Effector CD4-positive, alpha-beta T cell (primary cell): ENCODE results near the gene PANX1.

Experiments
- DNase-seq: peaks from one replicate; pipeline ENCODE4 v3.0.0-alpha.2; 2020

Gene PANX1

GRCh38 chr11:94129512-94130297, 1.1 kb downstream of the PANX1 start:
- DNase-seq: no peak

- DNase-seq: no peak
These were observed 1.8 kb downstream of the PANX1 start for GRCh38 chr11:94130298-94131046.

DNA sequence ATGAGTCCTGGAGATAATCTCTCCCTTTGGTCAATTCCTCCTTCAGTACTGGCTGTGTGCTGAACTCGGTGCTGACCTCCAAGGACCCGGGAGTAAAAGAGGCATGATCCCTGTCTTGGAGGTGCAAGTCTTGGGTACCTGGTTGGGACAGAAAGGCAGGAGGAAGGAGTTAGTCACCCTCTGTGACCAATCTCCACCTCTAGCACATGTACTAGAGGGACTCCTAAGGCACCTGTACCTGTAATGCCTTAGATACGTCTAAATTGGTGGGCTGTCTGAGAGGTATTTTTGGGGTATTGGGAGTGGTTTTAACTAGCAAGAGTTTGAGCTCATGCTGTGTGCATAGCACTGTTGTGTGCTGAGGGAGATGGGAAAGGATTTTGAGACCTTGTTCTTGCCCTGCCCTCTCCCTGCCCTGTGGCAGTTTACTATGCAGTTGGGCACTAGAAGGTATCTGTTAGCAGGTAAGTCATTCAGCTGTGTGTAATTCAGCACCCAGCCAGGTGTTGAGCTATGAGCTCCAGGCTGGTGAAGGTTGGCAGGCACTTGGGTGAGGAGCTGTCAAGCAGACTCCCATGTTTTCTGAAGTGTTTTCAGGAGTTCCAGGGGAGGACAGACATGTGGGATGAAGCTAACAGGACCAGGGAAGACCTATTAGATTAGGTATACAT, 2.5 kb downstream of the PANX1 start:
- DNase-seq: no peak

DNA sequence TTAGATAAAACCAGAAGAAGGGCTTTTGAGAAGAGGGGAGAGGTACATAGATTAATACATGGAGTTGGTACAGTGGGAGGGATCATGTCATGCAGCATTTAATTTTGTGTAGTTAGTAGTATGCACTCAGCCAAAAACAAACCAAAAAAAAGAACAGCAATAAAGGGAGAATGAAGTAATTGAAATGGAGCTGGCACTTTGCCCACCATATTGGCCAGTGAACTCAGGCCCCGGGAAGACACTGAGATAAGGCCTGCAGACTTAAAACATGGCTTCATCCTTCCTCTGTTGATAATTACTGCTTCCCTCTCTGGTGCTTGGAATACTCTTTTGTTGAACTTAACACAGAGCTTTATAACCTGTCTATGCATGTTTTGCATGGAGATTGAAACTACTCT, 3.1 kb downstream of the PANX1 start:
- DNase-seq: no peak

DNA sequence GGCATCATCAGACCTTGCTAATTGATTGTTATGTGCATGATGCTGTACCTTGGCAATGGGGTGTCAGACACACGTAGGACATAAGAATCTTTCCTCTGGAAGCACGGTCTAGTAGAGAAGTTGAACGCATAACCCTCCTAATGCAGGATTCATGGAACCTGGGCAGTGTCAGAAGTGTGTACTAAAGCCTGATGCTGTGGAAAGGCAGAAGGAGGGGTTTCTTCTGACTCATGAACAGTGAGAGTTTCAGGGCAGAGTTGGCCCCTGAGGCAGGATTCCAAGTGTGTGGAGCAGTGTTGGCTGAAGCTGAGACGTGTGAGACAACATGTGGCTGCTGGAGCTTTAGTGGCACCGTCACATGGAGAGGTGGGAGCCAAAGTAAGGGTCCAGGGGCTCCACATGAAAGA, 3.5 kb downstream of the PANX1 start:
- no peak for DNase-seq

DNA sequence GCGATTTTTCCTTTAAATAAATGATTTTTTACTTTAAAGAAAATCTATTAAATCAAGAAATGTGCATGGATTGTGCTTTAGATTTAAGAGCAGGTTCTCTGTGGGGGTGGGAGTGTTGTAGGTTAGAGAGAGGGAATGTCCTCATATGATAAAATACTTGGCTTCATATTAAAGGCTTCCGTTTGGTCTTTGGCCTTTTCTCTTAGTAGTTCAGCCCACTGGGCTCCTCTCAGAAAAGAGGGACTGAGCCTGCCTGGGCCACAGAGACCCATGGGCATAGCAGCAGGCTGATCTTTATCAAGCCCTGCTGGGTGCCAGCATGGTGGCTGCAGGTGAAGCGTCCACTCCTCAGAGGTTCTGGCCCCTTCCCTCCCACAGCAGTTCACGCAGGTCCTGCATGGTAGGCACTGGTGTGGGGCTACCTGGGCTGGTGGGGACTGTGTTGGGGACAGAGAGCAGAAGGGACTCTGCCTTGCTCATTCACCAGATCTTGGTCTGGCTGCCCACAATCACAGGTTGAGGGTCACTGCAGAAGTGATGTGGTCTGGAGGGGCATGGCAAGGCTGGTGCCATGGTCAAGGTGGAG, 4.3 kb downstream of the PANX1 start:
- DNase-seq: no peak

- DNase-seq: no peak
These were observed 5.1 kb downstream of the PANX1 start for GRCh38 chr11:94133752-94134151.

GRCh38 chr11:94134651-94135512, 6.2 kb downstream of the PANX1 start:
- no peak for DNase-seq

- no peak for DNase-seq
These were observed 10.8 kb downstream of the PANX1 start for GRCh38 chr11:94139416-94139815.

DNA sequence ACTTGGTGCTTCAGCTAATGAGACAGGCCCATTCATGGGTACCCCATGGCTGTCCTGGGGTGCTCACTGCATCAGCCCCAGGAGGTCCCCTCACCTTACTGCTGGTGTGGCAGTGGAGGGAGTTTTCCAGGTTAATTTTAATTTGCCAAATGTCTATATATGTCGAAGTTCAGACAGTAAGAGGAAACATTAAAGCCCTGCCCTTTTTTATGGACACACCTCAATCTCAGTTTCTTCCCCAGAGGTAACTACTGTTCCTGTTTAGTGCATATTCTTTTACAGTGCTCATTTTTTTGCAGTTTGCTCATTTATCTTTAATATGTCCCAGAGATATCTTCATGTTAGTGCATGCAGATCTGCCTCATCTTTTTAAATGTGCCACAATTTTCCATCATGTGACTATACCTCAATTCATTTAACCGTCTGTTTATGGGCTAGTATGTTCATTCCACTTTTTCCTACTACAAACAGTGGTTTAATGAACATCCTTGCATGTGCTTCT, 11.6 kb downstream of the PANX1 start:
- DNase-seq: no peak

- no peak for DNase-seq
These were observed 13.1 kb downstream of the PANX1 start for GRCh38 chr11:94141511-94142307.

- no peak for DNase-seq
These were observed 14.0 kb downstream of the PANX1 start for GRCh38 chr11:94142308-94143281.

DNA sequence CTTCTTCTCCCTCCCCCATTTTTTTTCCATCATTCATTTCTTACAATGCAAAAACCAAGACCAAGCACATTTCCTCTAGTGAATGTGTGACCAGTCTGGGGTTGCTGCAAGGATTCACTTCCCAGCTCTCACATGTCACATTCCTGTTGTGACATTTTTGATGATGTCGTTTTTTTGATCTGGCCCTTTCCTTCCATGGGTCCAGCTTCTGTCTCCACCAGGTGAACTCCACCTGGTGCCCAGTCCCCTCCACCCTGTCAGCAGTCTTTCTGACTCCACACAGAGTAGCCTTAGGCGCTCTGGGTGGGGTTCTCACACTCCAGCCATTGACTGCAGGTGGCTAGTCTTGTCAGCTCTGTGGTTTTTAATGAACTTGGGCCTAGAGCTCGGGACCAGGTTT, 15.6 kb downstream of the PANX1 start:
- no peak for DNase-seq

DNA sequence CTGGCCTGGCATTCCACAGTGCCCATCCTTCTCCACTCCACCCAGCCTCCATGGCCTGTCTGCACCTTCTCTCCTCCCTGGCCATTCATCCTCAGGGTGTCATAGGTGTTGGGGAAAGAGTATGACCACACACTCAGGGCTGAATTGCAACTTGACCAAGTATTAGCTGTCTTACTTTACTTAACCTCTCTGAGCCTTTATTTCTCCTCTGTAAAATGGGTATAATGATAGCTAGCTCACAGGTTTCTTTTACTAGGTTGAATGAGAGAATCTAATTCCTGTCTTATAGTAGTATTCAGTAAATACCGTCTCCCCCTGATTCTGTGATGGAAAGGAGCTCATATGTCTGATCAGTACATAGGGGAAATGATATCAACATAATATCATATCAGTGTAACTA, 16.0 kb downstream of the PANX1 start:
- no peak for DNase-seq

DNA sequence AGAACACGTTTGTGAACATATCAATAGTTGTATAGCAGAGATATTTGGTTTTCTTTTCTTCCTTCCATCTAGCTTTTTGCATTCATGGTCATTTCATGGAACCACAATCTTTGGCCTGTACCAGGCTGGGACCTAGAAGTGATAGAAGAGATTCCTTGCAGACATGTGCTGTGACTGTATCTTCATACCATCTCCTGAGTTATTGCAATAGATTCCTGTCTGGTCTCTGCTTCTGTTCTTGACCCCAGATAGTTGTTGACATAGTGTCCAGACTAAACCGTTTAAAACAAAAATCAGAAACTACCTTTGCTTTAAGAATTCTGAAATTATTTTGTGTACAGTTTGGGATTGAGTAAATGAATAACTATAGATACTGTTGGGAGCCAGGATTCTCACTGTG, 16.8 kb downstream of the PANX1 start:
- no peak for DNase-seq

DNA sequence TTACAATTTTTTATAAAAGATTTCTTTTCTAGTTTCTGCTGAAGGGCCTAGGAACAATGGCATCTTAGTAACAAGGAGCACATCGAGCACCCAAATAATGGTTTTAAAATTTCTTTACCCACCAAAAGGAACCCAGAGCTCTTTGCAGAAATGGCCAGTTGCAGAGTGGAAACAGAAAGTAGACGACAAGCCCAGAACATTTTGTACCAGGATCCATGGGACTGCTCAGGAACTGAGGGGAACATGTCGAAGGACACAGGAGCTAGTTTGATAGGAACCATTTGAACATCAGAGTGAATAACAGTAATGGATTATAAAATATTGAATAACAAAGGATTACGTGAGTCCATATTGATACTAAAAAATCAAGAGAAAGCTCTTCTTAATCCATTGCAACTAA, 17.3 kb downstream of the PANX1 start:
- DNase-seq: no peak

GRCh38 chr11:94147433-94147845, 18.8 kb downstream of the PANX1 start:
- no peak for DNase-seq

DNA sequence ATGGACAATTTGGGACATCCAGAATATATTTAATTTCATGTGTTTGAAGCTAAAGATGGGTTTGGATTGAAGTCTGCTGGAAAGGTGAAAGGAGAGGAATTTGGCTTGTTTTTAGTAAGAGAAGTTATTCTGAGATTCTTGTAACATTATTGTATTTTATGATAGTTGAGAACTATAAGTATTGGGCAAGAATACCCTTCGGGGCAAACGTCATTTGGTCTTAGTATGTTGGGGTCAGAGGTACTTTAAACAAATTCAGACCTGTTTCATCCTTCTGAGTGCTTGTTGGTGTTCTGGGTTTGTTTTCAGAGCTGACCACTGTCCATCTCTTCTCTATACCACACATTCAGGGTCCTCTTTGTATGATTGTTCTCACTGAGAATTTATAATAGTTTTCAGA, 19.5 kb downstream of the PANX1 start:
- no peak for DNase-seq

- no peak for DNase-seq
These were observed 20.9 kb downstream of the PANX1 start for GRCh38 chr11:94149431-94150017.

- DNase-seq: no peak
These were observed 21.4 kb downstream of the PANX1 start for GRCh38 chr11:94150056-94150455.
